Pericardium fibroblast (primary cell): Measurements from ENCODE around the gene ADAMTS5. TPM values are rescaled to one million over a fixed set of nuclear protein-coding genes. Genes with fewer than 3 reads are reported as not detected.

Experiments used
- total RNA-seq: library from RNA; depleted of rRNA; stranded (reverse); fragments of >200 nt; gene quantifications from 2 replicates; pipeline ENCODE4 v1.2.3, GENCODE V29; 2015

The ADAMTS5 gene
- 4.4 and 17.4 TPM in 2 replicates for total RNA-seq

GRCh38 chr21:26967062-26967913, at the start of gene ADAMTS5:
ADAMTS5 (minus strand) TSS chr21:26967088; CDS start chr21:26966391, 697 bp downstream.

Other genes starting within 250 kb of the ADAMTS5 start
- gene ADAMTS1, start 121.7 kb downstream of the ADAMTS5 start, total RNA-seq, result 73.5 and 154 TPM in 2 replicates